IMR-90 (cell line): ENCODE data around the gene SLC6A9. TPM values are rescaled to one million over a fixed set of nuclear protein-coding genes. Genes with fewer than 3 reads are reported as not detected.
A peak's percentile ranks its signal among the peaks of the same experiment; 100 is the strongest.

Experiments
- ATAC-seq: fragments of 200-7000 bp; cut with Tn5 transposase; 2 replicates; pipeline ENCODE4 v1.9.1; 2020; ENCODE audit warnings: low read depth, mild to moderate bottlenecking, moderate library complexity
- BruUV-seq: library from RNA; stranded (reverse); fragments of 400-500 nt; replicated peaks from 2 replicates; lab custom pipeline; 2021; lab: Mats Ljungman, UMichigan
- CTCF ChIA-PET: fragments of 300-600 bp; formaldehyde crosslinking; extraction: SDS; loops from one replicate; lab custom pipeline; 2021; ENCODE audit warnings: antibody characterized with exemption; lab: Yijun Ruan, JAX
- POLR2A ChIA-PET: fragments of 300-600 bp; sonication (Branson Sonifier 250); formaldehyde crosslinking; loops from one replicate; lab custom pipeline; 2022; ENCODE audit warnings: antibody characterized with exemption; ENCODE audit not compliant: unreplicated experiment; lab: Charles Lee
- DNase-seq: peaks from one replicate; pipeline ENCODE4 v3.0.0; 2013
- H2AFZ ChIP-seq: replicated peaks from 2 replicates; pipeline ENCODE3; 2013; ENCODE audit warnings: low read length, mild to moderate bottlenecking; ENCODE audit not compliant: poor library complexity
- H2AK5ac ChIP-seq: 2 replicates; pipeline ENCODE4 v1.6.1; 2013; ENCODE audit warnings: low read depth, low read length, inconsistent platforms
- H2AK9ac ChIP-seq: replicated peaks from 2 replicates; pipeline ENCODE3; 2013; ENCODE audit warnings: mild to moderate bottlenecking, low read depth, low read length, moderate library complexity; ENCODE audit not compliant: poor library complexity
- H2BK120ac ChIP-seq: 2 replicates; pipeline ENCODE4 v1.6.1; 2013; ENCODE audit warnings: low read depth, low read length, inconsistent platforms
- H2BK15ac ChIP-seq: 3 replicates; pipeline ENCODE4 v1.6.1; 2013; ENCODE audit warnings: low read depth, low read length, inconsistent platforms
- H2BK20ac ChIP-seq: 2 replicates; pipeline ENCODE4 v1.6.1; 2013; ENCODE audit warnings: low read depth, mild to moderate bottlenecking, inconsistent platforms, low read length, moderate library complexity
- H2BK5ac ChIP-seq: 2 replicates; pipeline ENCODE4 v1.6.1; 2013; ENCODE audit warnings: mild to moderate bottlenecking, low read depth, low read length, inconsistent platforms; ENCODE audit not compliant: poor library complexity, severe bottlenecking
- H3K14ac ChIP-seq: replicated peaks from 2 replicates; pipeline ENCODE4 v1.6.1; 2013; ENCODE audit warnings: low read depth, low read length, inconsistent platforms
- H3K18ac ChIP-seq: 2 replicates; pipeline ENCODE4 v1.6.1; 2013; ENCODE audit warnings: low read depth, low read length, control low read depth
- H3K23ac ChIP-seq: 2 replicates; pipeline ENCODE4 v1.6.1; 2013; ENCODE audit warnings: low read depth, low read length, inconsistent platforms
- H3K27ac ChIP-seq: 2 replicates; pipeline ENCODE4 v1.5.1; 2013; ENCODE audit warnings: mild to moderate bottlenecking, control low read depth, low read length; ENCODE audit not compliant: insufficient read depth
- H3K27me3 ChIP-seq: 2 replicates; pipeline ENCODE4 v1.6.1; 2013; ENCODE audit warnings: low read length; ENCODE audit not compliant: control insufficient read depth, insufficient read depth
- H3K36me3 ChIP-seq: 2 replicates; pipeline ENCODE4 v1.6.1; 2013; ENCODE audit warnings: low read length, mixed read lengths; ENCODE audit not compliant: control insufficient read depth, insufficient read depth
- H3K4ac ChIP-seq: 2 replicates; pipeline ENCODE4 v1.6.1; 2013; ENCODE audit warnings: low read depth, low read length, inconsistent platforms
- H3K4me1 ChIP-seq: 2 replicates; pipeline ENCODE4 v1.6.1; 2013; ENCODE audit warnings: low read length, mixed read lengths; ENCODE audit not compliant: control insufficient read depth, insufficient read depth
- H3K4me2 ChIP-seq: 2 replicates; pipeline ENCODE4 v1.6.1; 2013; ENCODE audit warnings: low read depth, mild to moderate bottlenecking, control low read depth, low read length, moderate library complexity
- H3K4me3 ChIP-seq: 2 replicates; pipeline ENCODE4 v1.5.1; 2013; ENCODE audit warnings: low read depth, mild to moderate bottlenecking, control low read depth, low read length, moderate library complexity; ENCODE audit not compliant: insufficient read depth
- H3K56ac ChIP-seq: 2 replicates; pipeline ENCODE4 v1.6.1; 2013; ENCODE audit warnings: low read length, inconsistent platforms; ENCODE audit not compliant: insufficient read depth; ENCODE audit errors: extremely low read depth
- H3K79me1 ChIP-seq, 2 experiments: 2 replicates each; pipeline ENCODE4 v1.6.1; 2013; ENCODE audit warnings: low read length in 2 of 2, inconsistent platforms in 1 of 2, low read depth in 1 of 2
- H3K9ac ChIP-seq: 2 replicates; pipeline ENCODE4 v1.6.1; 2013; ENCODE audit warnings: low read depth, low read length, control low read depth
- H3K9me1 ChIP-seq: 2 replicates; pipeline ENCODE4 v1.6.1; 2013; ENCODE audit warnings: low read length, inconsistent platforms; ENCODE audit not compliant: insufficient read depth
- H3K9me3 ChIP-seq: 2 replicates; pipeline ENCODE4 v1.6.1; 2013; ENCODE audit warnings: low read length; ENCODE audit not compliant: control insufficient read depth, insufficient read depth
- H4K20me1 ChIP-seq: 2 replicates; pipeline ENCODE4 v1.6.1; 2013; ENCODE audit warnings: low read length, inconsistent platforms; ENCODE audit not compliant: insufficient read depth
- H4K5ac ChIP-seq: 2 replicates; pipeline ENCODE4 v1.6.1; 2013; ENCODE audit warnings: mild to moderate bottlenecking, low read depth, low read length, control low read depth
- H4K8ac ChIP-seq, 2 experiments: 2 replicates each; pipeline ENCODE4 v1.6.1; 2013; ENCODE audit warnings: low read depth in 2 of 2, low read length in 2 of 2, control low read depth in 1 of 2, inconsistent platforms in 1 of 2
- H4K91ac ChIP-seq: 2 replicates; pipeline ENCODE4 v1.6.1; 2013; ENCODE audit warnings: low read depth, low read length, inconsistent platforms; ENCODE audit not compliant: insufficient read depth
- BHLHE40 ChIP-seq: fragments of 150-350 bp; IDR thresholded peaks from 2 replicates; pipeline ENCODE4 v1.6.1; 2016; ENCODE audit warnings: mild to moderate bottlenecking, low read depth, low read length
- CEBPB ChIP-seq: IDR thresholded peaks from 2 replicates; pipeline ENCODE4 v1.6.1; 2012; ENCODE audit warnings: low read depth, low read length, improper control_type of control experiment
- CHD1 ChIP-seq: IDR thresholded peaks from 2 replicates; pipeline ENCODE4 v1.6.1; 2012; ENCODE audit warnings: low read depth, low read length, improper control_type of control experiment
- FOS ChIP-seq: fragments of 150-350 bp; IDR thresholded peaks from 2 replicates; pipeline ENCODE4 v1.6.1; 2016; ENCODE audit warnings: low read depth, low read length
- MAFK ChIP-seq: IDR thresholded peaks from 2 replicates; pipeline ENCODE4 v1.6.1; 2012; ENCODE audit warnings: low read depth, low read length, improper control_type of control experiment
- MAZ ChIP-seq: IDR thresholded peaks from 2 replicates; pipeline ENCODE4 v1.6.1; 2012; ENCODE audit warnings: low read depth, mild to moderate bottlenecking, low read length, improper control_type of control experiment, moderate library complexity, borderline replicate concordance
- MXI1 ChIP-seq: IDR thresholded peaks from 2 replicates; pipeline ENCODE4 v1.6.1; 2012; ENCODE audit warnings: low read depth, mild to moderate bottlenecking, low read length, moderate library complexity, borderline replicate concordance
- NFE2L2 ChIP-seq: fragments of 150-350 bp; IDR thresholded peaks from 2 replicates; pipeline ENCODE4 v1.6.1; 2016; ENCODE audit warnings: low read depth, mild to moderate bottlenecking, low read length
- POLR2A ChIP-seq: IDR thresholded peaks from 2 replicates; pipeline ENCODE4 v1.6.1; 2012; ENCODE audit warnings: mild to moderate bottlenecking, low read depth, low read length
- RAD21 ChIP-seq: IDR thresholded peaks from 2 replicates; pipeline ENCODE4 v1.6.1; 2012; ENCODE audit warnings: low read length, improper control_type of control experiment
- RCOR1 ChIP-seq: IDR thresholded peaks from 2 replicates; pipeline ENCODE4 v1.6.1; 2012; ENCODE audit warnings: mild to moderate bottlenecking, low read length, improper control_type of control experiment; ENCODE audit not compliant: insufficient replicate concordance
- RFX5 ChIP-seq: IDR thresholded peaks from 2 replicates; pipeline ENCODE4 v1.8.0; 2012; ENCODE audit warnings: low read depth, mild to moderate bottlenecking, low read length, moderate library complexity
- SMC3 ChIP-seq: fragments of 150-350 bp; IDR thresholded peaks from 2 replicates; pipeline ENCODE4 v1.6.1; 2016; ENCODE audit warnings: low read depth, mild to moderate bottlenecking, antibody characterized with exemption, low read length, moderate library complexity
- WGBS, 2 experiments: methylation state at CpG; one replicate each; pipeline versions ENCODE4 v1.1.5 to v1.1.7; 2013; ENCODE audit warnings: missing lambda C conversion rate in 2 of 2; ENCODE audit not compliant: insufficient read length in 1 of 2; ENCODE audit errors: extremely low coverage in 2 of 2; 5-methylcytosine and 5-hydroxymethylcytosine counted together
- dilution Hi-C: fragments of 300-500 bp; cut with HindIII; formaldehyde crosslinking; loops from one replicate; pipeline ENCODE4 v1.14.3; 2018; ENCODE audit warnings: low sequenced_read_pairs; ENCODE audit not compliant: unreplicated experiment
- in situ Hi-C: fragments of 300-500 bp; cut with MboI; formaldehyde crosslinking; loops from 3 replicates; pipeline ENCODE4 v1.14.3; 2019; ENCODE audit warnings: low sequenced_read_pairs, inconsistent platforms, mixed read lengths
- intact Hi-C: fragments of 100-400 bp; cut with micrococcal nuclease; formaldehyde crosslinking; loops from 2 replicates; pipeline ENCODE4 v1.10.0; 2022
- polyA plus RNA-seq, 3 experiments: library from polyadenylated mRNA; depleted of rRNA; stranded (reverse); fragments of >200 nt; gene quantifications; 2 replicates each; pipeline ENCODE4 v1.2.3, GENCODE V29; 2012; ENCODE audit warnings: low replicate concordance in 1 of 3
- total RNA-seq: library from RNA; depleted of rRNA; stranded (reverse); fragments of >200 nt; gene quantifications from 2 replicates; pipeline ENCODE4 v1.2.3, GENCODE V29; 2012
- TF ChIP-seq, protein P1 (sequence below): fragments of 150-350 bp; IDR thresholded peaks from 2 replicates; pipeline ENCODE4 v1.6.1; 2017; ENCODE audit warnings: mild to moderate bottlenecking, antibody characterized with exemption, low read length, low read depth
- TF ChIP-seq, protein P2 (sequence below): conservative IDR thresholded peaks from 2 replicates; pipeline ENCODE4 v1.5.1; 2012; ENCODE audit warnings: mild to moderate bottlenecking, low read depth, low read length, improper control_type of control experiment
- TF ChIP-seq, protein P3 (sequence below): fragments of 150-350 bp; IDR thresholded peaks from 2 replicates; pipeline ENCODE4 v1.6.1; 2016; ENCODE audit warnings: low read depth, mild to moderate bottlenecking, low read length, moderate library complexity, borderline replicate concordance

SLC6A9 gene
- total and polyA plus RNA-seq, 2 of the 4 experiments (the other 2 are of a cell fraction) = 2.0 to 6.6 TPM

DNA sequence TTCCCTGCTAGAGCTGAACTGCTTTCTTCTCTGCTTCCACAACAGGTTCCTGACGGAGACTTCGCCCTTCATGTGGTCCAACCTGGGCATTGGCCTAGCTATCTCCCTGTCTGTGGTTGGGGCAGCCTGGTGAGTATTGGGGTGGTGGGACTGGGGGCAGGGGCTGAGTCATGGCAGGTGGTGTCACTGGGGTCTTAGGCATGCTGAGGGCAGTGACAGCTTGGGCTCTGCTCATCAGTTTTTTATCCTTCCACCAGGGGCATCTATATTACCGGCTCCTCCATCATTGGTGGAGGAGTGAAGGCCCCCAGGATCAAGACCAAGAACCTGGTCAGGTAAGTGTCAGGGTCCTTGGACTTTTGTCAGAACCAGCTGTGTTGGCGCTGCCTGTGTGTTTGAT is 55.2 kb downstream of the SLC6A9 start:
- no peak overlapping the region for H3K18ac ChIP-seq
- no peak overlapping the region for H3K14ac ChIP-seq
- no CpG with 5 or more reads among the region's 4 CpGs for WGBS, 2 experiments
- intact Hi-C loops = no loop called here
- ChIA-PET POLR2A (no interaction called here), CTCF (no interaction called here)
- no peak overlapping the region for H2AFZ ChIP-seq
- H3K4me1 ChIP-seq = peaks cover 23% of the 10 kb centered on the region
- no peak overlapping the region for H2BK120ac ChIP-seq
- no TSS peak for BruUV-seq
- H3K23ac ChIP-seq = peak overlapping the region; percentile 86; the same call in 1 of the 2 replicates
- DNase-seq (no peak), ATAC-seq (no peak)
- no peak for TF ChIP-seq CEBPB
- TF ChIP-seq RCOR1 = no peak
- TF ChIP-seq MXI1 = no peak
- TF ChIP-seq, protein P1, sequence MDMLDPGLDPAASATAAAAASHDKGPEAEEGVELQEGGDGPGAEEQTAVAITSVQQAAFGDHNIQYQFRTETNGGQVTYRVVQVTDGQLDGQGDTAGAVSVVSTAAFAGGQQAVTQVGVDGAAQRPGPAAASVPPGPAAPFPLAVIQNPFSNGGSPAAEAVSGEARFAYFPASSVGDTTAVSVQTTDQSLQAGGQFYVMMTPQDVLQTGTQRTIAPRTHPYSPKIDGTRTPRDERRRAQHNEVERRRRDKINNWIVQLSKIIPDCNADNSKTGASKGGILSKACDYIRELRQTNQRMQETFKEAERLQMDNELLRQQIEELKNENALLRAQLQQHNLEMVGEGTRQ = no peak
- TF ChIP-seq CHD1 = no peak
- no peak for TF ChIP-seq FOS
- TF ChIP-seq SMC3 = no peak
- no peak for TF ChIP-seq RFX5
- TF ChIP-seq POLR2A = no peak
- no peak for TF ChIP-seq RAD21
- no peak for TF ChIP-seq MAZ
- no peak for TF ChIP-seq MAFK
- TF ChIP-seq BHLHE40 = no peak
- TF ChIP-seq NFE2L2 = no peak
- TF ChIP-seq, protein P2, sequence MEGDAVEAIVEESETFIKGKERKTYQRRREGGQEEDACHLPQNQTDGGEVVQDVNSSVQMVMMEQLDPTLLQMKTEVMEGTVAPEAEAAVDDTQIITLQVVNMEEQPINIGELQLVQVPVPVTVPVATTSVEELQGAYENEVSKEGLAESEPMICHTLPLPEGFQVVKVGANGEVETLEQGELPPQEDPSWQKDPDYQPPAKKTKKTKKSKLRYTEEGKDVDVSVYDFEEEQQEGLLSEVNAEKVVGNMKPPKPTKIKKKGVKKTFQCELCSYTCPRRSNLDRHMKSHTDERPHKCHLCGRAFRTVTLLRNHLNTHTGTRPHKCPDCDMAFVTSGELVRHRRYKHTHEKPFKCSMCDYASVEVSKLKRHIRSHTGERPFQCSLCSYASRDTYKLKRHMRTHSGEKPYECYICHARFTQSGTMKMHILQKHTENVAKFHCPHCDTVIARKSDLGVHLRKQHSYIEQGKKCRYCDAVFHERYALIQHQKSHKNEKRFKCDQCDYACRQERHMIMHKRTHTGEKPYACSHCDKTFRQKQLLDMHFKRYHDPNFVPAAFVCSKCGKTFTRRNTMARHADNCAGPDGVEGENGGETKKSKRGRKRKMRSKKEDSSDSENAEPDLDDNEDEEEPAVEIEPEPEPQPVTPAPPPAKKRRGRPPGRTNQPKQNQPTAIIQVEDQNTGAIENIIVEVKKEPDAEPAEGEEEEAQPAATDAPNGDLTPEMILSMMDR = no peak; the same call in 1 of the 2 replicates
- TF ChIP-seq, protein P3, sequence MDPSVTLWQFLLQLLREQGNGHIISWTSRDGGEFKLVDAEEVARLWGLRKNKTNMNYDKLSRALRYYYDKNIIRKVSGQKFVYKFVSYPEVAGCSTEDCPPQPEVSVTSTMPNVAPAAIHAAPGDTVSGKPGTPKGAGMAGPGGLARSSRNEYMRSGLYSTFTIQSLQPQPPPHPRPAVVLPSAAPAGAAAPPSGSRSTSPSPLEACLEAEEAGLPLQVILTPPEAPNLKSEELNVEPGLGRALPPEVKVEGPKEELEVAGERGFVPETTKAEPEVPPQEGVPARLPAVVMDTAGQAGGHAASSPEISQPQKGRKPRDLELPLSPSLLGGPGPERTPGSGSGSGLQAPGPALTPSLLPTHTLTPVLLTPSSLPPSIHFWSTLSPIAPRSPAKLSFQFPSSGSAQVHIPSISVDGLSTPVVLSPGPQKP = no peak
- no peak overlapping the region for H2BK15ac ChIP-seq
- no peak overlapping the region for H4K91ac ChIP-seq
- H3K27ac ChIP-seq = peak overlapping the region; percentile 73; the same call in 1 of the 2 replicates
- H2BK5ac ChIP-seq = no peak overlapping the region
- H2AK5ac ChIP-seq = peak overlapping the region; percentile 76; the same call in 1 of the 2 replicates
- H4K5ac ChIP-seq = no peak overlapping the region
- peaks cover 25% of the 10 kb centered on the region for H3K36me3 ChIP-seq
- H3K56ac ChIP-seq = no peak overlapping the region
- H4K8ac ChIP-seq = no peak overlapping the region
- H3K9me3 ChIP-seq = no peaks in the 10 kb centered on the region
- peaks cover 27% of the 10 kb centered on the region for H4K20me1 ChIP-seq
- H3K4me3 ChIP-seq = peak overlapping the region; percentile 76; the same call in 1 of the 2 replicates
- peaks cover 39 to 61% of the 10 kb centered on the region in 2 experiments; a peak in 3 of 4 replicates for H3K79me1 ChIP-seq
- no peaks in the 10 kb centered on the region for H3K27me3 ChIP-seq
- H2BK20ac ChIP-seq = no peak overlapping the region
- H3K9me1 ChIP-seq = peaks cover 35% of the 10 kb centered on the region
- H2AK9ac ChIP-seq = peak overlapping the region; percentile 94
- peak overlapping the region; percentile 65 for H3K4me2 ChIP-seq
- in situ Hi-C loops = no loop called here
- dilution Hi-C loops = no loop called here
- peak overlapping the region; percentile 71 for H3K9ac ChIP-seq
- no peak overlapping the region for H3K4ac ChIP-seq
